Stromal cell of bone marrow (primary cell): ENCODE measurements around the gene IDH3A.
"Not testable (repeated sequence)": the region's sequence is repeated elsewhere in the genome, so short reads cannot be mapped to it uniquely, and the experiment has no call there.

Experiments used
- DNase-seq: peaks from one replicate; pipeline ENCODE4 v3.0.0-alpha.2; 2012; ENCODE audit warnings: low read depth

The IDH3A gene

DNA sequence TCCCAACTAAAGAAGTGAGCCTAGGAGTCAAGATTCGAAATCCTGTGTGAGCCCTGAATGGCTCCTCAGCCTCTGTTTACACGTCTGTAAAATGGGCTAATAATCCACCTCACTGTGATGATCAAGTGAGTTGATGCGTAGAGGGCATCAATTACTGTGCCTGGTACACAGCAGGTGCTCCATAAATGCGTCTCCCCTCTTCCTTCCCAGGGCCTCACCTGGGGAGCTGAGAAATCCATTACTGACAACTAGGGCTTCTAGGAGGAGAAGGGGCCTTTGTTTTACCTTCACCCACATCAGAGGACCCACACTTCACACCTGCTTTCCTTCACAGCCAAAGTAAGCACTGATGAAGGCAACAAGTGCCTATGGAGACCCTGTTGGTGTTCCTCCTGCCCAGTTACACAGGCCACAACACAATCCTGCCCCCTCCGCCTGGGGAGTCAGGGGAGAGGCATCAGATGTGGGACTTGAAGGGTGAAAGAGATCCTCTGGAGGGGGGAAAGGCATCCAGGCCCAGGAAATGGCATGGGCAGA lies 19.3 kb upstream of the IDH3A start:
- DNase-seq, result no peak

DNA sequence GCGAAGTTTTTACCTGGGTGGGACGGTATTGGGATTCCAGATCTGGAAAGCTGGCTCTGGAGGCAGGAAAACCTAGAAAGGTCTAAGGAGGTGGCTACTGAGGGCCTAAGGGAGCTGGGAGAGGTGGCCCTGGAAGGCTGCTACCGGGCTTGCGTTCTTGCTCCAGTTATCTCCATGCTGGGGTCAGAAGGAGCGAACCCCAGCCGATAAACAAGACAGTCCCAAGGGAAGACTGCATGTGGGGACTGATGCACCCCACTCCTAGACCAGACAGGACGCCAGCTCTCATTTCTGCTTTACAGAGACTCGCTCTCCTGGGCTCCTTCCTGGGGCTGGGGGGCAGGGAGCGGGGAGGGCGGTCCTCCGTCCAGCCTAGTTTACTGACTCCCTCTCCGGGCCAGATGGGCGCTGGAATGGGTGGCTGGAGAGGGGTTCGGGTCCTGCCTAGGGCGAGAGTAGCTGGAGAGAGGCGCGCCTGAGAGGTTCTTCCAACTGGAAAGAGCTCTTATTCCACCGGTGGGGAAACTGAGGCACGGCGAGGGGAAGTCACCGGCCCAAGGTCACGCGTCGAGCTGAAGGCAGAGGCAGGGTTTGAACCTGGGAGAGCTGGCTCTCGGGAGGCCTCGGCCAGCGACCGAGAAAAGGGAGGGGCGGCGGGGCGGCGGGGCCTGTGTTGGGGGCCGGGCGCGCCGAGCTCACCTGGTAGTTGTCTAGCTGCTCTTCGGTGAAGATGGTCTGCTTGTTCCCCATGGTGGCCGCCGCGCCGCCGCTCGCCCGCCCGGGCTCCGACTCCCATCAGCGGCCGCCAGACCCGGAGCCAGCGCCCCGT lies 18.5 kb upstream of the IDH3A start:
- DNase-seq, result no peak

DNA sequence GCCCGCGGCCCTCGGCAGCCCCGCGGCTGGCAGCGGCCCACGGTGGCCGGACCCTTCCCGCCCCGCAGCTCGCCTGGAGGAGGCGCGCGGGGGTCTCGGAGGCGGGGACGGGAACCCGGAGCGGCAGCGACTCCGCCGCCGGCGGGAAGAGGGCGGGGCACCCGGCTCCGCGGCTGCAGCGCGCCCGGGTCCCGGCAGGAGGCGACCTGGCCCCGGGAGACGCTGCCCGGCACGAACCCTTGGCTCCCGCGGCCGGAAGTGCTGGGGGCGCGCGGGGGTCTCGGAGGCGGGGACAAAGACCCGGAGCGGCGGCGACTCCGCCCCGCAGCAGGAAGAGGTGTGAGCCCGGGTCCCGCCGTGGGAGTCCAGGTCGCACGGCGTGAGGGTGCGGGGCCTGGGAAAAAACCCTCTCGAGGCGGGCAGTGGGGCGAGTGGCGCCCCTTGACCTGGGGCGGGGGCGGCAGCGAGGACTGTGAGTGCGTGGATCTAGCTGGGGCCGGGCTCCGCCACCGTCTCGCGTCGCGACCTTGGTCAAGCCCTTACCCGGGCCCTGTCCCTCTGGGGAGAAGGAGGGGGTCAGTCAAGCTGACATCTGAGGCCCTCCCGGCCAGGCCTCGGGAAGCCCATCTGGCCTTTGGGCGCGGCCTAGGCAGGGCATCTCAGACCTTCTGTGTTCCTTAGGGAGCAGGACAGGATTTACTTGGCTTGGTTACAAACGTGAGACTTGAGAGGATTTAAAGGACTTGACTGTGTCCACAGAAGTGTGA lies 17.7 kb upstream of the IDH3A start, which contains the start of gene CIB2:
Gene CIB2 (minus strand): TSS at position 151 of the 767 bp plus-strand sequence. CDS start 230 bp downstream, outside the sequence.
- no peak for DNase-seq

DNA sequence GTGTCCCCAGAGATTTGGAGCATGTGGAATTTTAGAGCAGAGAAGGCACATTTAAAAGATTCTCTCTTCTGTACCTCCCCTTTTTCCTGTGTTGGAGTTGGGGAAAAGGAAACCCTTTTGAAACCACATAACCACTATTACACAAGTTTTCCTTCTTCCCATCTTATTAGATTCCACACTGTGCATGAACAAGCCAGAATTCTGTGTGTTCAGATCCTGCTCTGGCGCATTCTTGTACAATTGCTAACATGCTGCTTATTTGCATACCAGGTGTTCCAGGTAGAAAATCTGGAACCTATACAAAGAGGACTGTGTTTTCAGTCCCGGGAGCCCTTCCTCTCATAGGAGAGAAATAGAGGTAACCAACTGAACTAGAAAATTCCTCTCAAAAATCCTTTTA lies 15.4 kb upstream of the IDH3A start:
- DNase-seq, result no peak

DNA sequence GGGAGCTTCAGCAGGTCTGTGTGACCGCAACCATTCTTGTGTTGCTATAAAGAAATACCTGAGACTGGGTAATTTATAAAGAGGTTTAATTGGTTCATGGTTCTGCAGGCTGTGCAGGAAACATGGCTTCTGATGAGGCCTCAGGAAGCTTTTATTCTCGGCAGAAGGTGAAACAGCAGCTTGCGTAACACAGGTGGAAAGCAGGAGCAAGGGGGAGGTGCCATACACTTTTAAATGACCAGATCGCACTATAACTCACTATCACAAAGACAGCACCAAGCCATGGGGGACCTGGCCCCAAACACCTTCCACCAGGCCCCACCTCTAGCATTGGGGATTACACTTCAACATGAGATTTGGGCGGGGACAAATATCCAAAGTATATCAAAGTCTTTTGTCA lies 9.6 kb upstream of the IDH3A start:
- DNase-seq, result no peak

DNA sequence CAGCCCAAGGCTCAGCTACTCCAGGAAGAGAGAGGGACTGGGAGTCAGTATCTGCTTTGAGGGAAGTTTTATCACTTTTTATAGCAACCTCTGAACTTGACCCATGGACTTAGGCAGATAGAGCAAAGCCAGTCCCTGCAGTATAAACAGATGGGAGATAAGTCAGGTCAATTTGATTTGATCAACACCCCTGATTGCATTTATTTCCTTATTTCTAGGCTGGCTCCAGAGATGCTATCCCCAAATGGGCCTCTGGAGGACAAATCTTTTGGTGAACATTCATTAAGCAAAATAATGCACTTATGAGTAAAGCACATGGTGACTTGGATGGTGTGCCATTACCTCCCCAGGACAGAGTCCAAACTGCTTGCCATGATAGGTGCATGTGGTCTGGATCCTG lies 8.9 kb upstream of the IDH3A start:
- DNase-seq, result no peak

DNA sequence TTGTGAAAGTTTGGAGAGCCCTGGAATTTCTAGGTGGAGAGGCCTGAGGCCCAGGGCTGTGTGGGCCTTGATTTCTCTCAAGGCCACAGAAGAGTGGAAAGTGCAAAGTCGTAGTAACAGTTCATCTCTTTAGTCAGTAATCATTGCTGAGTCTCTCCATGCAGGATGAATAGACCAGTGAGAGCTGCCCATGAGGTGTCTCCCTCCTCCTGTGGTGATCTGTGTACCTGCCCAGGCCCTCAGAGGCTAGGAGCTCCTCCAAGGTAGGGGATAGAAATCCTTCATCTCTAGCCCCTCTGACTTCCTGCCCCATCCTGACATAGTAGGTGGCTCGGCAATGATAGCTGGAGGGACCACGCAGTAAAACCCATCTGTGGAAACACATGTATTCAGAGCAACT lies 6.8 kb upstream of the IDH3A start:
- DNase-seq, result no peak

DNA sequence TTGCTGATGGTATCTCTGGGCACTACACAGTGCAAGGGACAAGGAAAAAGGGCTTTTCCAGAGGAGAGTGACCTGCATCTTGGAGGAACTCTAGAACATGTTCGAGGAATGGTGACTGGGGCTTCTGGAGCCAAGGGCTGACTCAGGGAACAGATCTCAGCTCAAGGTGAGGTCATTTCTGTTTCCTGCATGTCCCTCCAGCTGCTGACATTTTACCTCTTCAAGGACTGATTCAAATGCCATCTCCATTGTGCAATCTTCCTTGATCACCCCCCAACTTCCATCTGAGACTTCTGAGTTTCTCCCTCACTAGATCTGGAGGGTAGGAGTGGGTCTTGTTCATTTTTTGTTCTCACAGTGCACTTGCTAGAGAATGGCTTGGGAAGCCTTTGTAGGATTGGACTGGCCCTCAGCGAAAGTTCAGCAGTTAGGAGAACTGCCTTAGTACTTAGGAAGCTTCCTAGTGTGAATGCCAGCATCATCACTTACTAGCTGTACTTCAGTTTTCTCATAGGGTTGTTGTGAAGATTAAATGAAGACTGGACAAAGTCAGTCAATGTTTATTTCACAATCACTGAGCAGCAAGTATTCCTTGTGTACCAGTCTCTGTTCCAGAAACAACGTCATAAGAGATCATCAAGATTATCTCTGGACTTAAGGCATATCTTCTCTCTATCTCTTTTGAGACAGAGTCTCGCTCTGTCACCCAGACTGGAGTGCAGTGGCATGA lies 2.6 kb upstream of the IDH3A start:
- DNase-seq, result no peak

DNA sequence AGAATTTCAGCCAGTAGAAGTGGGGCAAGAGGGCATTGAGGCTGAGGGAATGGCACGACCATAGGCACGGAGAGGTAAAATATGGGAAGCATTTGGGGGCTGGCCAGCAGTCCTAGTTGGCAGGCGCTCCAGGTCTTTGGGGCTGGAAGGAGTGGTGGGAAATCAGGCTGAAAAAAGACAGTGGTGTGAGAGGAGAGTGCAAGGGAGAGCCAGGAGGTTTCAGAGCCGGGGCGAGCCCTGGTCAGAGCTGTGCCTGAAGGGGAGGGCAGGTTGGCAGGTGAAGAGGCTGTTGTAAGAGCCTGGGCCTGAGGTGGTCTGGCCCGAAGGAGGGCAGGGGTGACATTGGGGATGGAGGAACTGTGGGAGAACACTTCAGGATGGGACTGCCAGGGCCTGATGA lies 1.6 kb upstream of the IDH3A start:
- no peak for DNase-seq

DNA sequence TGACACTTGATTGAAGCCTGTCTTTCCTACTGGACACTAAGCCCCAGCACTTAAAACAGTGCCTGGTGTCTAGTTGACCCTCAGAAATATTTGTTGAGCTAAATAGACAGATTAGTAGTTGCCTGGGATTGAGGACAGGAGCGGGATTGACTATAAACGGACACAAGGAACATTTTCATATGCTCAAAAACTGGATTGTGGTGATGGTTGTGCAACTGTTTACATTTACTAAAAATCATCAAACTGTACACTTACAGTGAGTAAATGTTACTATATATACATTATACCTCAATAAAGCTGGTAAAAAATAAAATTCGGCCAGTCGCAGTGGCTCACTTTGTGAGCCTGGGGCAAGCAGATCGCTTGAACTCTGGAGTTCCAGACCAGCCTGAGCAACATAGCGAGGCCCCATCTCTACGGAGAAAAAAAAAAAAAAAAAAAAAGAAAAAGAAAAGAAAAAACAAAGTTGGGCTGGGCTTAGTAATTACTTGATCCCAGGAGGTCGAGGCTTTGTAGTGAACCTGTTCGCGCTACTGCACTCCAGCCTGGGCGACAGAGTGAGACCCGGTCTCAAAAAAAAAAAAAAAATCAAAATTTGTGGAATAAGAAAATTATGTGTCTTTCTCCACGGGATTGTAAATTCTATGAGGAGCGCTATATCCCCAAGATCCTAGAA lies 632 bp upstream of the IDH3A start:
- DNase-seq, result no peak

DNA sequence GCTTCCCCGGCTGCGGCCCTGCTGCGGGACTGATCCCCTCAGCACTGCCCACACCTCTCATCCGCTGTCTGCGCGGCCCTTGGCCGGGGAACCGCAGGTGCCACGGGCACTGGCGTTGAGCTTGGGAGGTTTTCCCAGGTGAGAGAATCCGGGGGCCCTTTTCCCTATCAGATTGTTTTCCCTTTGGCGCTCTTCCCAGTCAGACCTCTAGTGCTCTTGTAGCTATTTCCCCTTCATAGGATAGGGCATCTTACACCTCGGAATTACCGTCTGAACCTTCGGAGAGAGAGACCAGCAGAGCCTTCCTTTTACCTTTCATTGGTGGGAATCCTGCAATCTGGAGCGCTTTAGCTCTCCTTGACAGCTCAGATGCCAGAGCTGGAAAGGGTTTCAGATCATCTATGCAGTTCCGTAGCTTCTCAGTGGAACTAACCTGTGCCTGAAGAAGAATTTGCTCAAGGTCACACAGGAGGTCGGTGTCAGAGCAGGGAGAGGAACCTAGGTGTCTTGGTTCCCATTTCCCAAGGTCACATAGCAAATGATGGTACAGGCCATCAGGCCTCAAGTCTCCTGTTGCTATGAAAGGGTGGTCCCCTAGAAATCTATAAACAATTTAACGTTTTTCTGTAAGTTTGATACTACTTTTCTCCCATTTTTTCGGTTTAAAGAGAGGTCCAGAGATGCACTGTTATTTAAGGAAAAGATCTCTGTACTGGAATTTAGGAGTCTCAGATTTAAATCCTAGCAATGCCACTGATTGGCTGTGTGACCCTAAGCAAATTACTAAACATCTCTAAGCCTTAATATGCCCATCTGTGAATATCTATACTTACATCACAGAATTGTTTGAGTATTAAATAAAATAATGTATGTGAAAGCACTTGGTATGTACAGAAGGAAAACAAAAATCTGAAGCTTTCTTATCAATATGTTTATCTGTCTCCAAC lies 916 bp downstream of the IDH3A start:
- no peak for DNase-seq

DNA sequence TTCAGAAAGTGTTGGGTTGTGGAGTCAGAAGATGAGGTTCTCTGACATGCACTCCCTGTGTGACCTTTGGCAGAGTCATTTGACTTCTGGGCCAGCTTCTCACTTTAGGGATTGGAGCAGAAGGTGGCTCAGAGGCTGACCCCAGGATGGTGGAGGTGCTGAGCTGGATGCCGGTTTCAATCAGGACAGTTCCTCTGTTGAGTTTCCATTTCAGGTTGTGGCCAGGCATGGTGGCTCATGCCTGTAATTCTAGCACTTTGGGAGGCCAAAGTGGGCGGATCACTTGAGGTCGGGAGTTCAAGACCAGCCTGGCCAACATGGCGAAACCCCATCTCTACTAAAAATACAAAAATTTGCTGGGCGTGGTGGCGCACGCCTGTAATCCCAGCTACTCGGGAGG lies 1.9 kb downstream of the IDH3A start:
- DNase-seq, result not testable (repeated sequence)

DNA sequence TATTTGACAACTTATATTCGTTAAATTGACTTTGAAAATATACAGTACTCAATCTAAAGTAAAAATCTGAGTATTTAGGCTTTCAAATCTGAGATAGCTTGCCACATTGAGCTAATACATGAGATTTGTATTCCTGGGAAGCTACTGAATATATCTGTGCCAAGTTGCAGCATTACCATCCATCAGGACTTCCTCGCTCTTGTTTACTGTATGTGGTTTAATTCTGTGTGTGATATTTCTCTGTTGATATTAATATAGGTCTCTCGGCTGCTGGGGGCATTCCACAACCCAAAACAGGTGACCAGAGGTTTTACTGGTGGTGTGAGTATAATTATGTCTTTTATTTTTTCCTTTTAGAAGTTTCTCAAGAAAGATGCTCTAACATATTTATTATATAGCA lies 5.8 kb downstream of the IDH3A start:
- DNase-seq, result no peak

DNA sequence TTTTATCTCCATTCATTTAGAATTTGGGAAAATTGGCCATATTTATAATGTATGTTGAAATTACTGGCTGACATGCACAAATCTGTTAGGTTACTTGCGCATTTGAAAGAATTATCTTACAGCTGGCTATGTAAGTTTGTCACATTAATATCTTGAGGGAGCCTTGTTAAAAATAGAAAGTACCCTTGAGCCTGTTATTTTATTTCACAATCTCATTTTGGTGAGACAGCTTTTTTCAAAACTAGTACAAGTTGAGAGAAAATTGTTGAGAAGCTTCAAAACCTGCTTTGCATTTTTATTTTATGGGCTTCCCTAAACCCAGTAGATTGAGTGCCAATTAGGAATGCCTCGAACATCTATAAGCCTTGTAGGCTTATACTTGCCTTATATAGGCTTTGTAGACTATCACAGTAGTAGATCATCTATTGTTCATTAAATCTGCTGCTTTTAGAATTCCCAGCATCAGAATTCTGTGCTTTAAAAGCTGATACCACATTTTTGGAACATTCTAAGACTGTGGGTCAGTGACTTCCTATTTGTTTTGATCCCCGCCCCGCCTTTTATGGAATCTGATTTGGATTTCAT lies 6.3 kb downstream of the IDH3A start:
- DNase-seq, result no peak

DNA sequence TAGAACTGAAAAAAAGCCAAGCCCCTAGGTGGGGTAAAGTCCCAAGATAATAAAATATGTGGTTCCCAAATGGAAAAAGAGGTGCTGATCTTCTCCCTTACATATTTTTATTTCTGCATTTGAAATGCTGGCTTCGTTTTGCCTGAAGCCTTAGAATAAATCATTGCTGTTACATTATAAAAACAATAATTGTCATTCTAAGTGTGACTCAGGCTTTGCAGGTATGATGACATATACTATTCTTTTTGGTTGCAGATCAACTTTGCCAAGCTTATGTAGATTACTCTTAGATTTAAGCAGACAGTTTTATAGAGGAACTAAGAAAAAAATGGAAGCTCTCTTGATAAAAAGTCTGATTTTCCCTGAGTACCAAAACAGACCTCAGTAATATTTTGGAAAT lies 7.5 kb downstream of the IDH3A start:
- no peak for DNase-seq

DNA sequence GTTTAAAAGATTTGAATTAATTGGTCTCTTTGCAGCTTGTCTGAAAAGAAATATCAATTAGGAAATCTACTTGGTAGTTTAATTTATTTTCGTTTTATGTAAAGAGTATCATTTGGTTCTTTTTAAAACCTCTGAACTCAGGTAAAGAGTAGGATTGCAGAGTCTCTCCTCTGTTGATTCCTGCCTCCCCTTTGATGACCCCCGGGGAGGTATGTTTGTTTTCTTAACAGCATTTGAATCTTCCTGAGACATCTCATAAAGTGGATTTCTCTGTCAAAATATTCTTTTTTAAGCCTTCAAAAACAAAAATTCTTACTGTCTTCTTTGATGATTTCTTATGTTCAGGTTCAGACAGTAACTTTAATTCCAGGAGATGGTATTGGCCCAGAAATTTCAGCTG lies 8.0 kb downstream of the IDH3A start:
- no peak for DNase-seq

DNA sequence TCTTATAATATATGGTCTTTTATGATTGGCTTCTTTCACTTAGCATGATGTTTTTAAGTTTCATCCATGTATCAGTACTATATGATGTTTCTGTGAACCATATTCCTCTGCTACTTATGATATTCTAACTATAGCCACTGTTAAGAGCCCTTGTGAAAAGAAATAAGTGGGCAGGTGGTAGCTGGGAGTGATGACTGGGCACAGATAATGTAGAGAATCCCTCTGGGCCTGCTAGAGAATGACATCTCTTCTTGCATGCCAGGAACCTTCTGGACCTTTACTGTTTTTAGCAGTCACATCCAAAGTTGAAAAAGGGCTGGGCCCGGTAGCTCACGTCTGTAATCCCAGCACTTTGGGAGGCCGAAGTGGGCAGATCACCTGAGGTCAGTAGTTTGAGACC lies 10.2 kb downstream of the IDH3A start:
- no peak for DNase-seq

DNA sequence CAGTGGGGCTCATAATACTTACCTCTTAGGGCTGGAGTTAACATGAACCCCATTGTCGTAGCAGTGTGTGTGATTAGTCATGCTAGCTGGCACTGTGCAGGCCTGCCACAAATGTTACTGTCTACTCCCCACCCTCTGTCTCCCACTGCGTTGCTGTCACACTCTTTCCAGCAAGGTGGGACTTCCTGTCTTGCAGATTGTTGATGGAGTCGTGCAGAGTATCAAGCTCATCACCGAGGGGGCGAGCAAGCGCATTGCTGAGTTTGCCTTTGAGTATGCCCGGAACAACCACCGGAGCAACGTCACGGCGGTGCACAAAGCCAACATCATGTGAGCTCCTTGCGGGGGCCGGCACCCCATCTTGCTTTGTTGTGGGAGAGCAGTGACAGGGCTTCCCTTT lies 12.9 kb downstream of the IDH3A start:
- no peak for DNase-seq

DNA sequence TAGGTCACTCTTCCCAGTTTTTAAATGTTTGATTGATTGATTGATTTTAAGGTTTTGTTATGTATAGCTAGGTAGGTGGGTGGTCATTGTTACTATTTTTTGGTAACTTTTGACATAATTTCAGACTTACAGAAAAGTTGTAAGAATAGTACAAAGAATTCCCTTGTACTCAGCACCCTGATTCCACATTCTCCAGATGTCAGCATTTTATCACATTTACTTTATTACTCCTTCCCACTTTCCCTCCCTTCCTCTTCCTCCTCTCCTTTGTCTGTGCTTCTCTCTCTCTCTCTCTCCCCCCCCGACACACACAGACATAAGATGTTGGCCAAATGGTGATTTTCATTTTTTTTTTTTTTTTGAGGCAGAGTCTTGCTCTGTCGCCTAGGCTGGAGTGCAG lies 14.8 kb downstream of the IDH3A start:
- no peak for DNase-seq

DNA sequence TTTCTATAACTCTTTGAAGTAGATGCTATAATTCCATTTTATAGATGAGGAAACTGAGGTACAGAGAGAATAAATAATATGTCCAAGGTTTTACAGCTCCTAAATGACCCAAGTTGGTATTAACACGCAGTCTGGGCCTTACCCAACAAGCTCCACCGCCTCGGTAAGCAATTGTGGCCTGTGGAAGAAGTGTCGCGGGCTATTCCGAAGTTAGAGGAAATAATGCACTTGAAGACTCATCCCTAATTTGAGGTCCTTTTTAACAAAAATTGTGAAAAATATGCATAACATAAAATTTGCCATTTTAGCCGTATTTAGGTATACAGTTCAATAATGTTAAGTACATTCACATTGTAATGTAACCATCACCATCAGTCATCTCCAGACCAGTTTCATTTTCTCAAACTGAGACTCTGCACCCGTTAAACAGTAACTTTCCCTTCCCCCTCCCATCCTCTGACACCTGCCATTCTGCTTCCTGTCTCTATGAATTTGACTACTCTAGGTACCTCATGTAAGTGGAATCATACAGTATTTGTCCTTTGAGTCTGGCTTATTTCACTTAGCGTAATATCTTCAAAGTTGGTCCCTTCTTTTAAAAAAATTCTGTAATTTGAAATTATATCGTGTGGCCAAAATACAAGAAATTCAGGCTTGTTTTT lies 18.2 kb downstream of the IDH3A start:
- no peak for DNase-seq
